HG03520 (cell line): ENCODE measurements around the gene B3GALT6.

Experiments
- ATAC-seq: cut with Tn5 transposase; IDR thresholded peaks from one replicate; pipeline ENCODE4 v1.9.1; 2021; ENCODE audit warnings: mild to moderate bottlenecking, moderate library complexity; ENCODE audit not compliant: unreplicated experiment

Gene B3GALT6

DNA sequence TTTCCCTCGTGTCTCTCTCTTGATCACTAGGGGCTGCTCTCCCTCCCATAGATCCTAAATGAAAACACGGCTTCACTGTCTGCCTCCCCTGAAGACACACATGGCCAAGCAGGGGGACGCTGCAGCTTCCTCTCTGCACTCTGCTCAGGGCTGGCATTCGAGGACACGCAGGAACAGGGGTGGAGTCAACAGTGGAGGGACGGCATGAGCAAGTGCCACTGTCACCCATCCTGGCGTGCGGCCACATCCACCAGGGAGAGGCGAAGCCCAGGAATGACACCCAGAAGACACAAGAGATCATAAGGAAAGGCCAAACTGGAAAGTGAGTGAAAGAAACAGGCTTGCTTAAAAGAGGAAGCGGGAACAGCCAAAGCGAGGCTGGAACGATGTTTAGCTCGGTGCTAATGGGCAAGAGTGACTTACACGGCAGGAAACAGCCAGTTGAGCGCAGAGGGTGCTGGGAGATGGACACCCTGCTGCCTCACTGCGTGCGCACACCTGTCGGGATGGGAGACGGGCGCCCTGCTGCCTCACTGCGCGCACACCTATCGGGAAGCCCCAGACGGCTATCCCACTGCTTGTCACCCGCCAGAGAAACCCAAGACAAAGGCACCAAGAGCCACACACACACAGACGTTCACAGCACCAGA lies 28.0 kb downstream of the B3GALT6 start:
- ATAC-seq = no peak

DNA sequence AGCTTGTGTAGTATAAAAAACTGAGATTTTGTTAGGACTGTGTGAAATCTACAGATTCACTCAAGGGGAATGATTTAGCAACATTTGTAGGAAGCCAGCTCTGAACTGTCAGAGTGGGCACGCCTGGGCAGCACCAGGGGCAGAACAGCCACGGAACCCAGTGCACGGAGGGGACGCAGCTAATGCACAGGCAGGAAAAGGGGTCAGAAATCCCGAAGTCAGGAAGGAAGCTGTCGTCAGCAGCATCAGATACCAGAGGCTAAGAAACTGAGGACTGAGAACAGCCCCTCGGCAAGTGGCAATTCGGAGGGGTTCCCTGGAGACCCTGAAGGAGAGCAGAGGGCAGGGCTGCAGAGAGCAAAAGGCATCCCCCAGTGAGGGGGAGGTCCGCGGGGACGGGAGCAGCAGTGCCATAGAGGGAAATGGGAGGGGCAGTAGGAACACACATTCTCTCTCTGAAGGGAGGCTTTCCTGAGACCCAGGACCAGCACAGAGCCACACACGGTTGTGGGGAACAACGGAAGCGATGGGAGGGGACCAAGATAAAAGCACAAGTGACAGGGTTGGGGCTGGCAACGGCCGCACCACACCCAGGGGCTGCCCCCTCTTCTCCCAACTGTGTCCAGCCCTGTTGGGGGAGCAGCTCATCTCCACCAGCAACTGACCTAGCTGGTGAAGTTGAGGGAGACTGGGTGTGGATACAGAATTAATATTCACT lies 29.0 kb downstream of the B3GALT6 start:
- ATAC-seq = no peak

DNA sequence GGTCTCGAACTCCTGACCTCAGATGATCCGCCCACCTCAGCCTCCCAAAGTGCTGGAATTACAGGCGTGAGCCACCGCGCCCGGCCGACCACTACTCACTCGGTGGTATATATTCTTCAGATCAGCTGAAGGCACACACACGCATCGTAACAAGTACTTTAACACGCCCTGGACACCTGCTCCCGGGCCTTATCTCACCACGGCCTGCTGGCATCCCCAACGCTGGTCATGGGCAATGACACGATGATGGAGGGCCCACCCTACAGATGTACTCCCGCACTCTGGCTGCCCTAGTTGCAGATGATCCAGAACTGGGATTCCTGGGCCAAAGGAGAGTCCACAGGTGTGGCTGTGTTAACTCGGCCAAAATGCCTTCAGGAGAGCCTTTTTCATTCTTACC lies 30.0 kb downstream of the B3GALT6 start:
- ATAC-seq = no peak

GRCh38 chr1:1262758-1263157 lies 30.7 kb downstream of the B3GALT6 start:
- no peak for ATAC-seq

DNA sequence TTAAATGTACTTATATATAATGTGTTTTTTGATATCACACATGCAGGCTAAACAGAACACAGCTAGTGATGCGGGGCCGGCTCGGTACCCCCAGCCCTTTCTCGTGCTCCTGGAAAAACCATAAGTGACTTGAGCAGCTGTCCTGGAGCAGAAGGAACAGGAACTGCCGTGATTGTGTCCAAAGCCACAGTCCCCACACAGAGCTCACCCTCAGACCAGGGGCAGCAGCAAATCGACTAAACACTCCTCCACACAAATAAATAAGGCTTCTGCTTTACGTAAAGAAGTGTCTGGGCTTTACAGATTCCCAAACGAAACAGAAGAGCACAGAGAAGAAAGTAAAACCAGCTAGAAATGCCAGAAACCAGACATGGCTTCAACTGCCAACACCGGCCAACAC lies 32.0 kb downstream of the B3GALT6 start:
- no peak for ATAC-seq

GRCh38 chr1:1264868-1265272 lies 32.8 kb downstream of the B3GALT6 start:
- no peak for ATAC-seq

DNA sequence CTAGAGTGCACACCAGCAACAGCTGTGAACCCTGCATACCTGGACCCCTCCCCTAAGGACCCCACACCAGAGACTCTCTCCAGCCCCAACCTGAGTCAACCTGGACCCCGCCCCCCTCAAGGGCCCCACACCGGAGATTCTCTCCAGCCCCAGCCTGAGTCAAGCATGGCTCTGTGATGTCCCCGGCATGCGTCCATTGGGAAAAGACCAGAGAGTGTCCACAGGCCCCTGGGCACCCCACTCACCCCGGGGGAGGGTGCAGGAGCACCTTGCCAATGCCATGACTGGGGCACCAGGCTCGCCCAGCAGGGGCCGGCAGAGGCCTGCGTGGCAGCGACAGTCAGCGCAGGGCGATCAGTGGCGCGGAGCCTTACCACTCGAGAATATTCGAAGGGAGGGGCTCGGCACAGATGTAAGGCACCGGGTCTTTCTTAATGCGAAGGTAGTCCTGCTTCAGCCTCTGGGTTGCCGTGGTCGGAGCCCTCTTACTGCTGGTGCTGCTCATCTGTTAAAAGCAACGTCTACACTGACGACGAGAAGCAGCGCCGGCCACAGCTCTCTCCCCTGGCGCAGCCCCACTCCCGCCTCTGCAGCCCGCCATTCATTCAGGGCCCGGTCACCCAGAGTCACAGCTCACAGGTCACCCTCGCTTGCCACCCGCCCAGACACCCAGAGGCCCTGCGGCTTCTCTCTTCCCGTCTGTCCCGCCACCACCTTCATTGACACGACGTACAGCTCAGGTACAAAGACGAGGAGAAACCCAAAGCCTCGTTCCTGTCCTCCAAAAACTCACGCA lies 35.6 kb downstream of the B3GALT6 start:
- ATAC-seq = no peak

DNA sequence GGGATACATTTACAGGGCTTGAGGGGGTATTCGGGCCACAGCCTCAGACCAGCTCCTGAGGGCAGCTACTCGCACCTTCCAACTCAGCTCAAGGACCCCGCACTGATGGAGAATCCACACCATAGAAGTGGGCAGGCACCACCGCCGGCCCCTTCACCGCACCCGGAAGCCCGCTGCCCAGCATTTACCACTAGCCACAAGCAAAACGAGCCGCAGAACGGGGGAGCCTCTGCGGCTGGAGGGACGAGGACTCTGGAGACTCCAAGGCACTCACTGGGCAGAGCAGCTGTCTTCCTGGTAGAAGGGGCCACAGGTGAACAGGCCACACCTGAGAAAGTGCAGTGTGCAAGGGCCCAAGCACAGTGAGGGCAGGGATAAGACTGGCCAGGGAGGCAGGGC lies 36.2 kb downstream of the B3GALT6 start:
- no peak for ATAC-seq

DNA sequence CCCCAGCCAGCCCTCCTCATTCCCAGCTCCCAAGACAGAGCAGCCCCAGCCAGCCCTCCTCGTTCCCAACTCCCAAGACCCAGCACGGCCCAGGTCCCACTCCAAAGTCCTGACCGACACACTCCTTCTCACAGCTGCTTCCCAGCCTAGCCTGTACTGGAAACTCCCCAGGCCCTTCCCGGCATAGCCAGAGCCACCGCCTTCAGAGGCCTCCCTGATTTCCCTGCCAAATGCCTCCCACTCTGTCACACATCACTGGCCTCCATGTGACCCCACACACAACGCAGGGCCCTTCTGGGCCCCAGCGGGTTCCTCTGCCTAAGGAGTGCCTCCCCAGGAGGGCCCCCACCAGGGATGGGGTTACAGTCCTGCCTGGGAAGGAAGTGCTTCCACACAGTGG lies 38.8 kb downstream of the B3GALT6 start:
- no peak for ATAC-seq

GRCh38 chr1:1272341-1273208 lies 40.5 kb downstream of the B3GALT6 start:
- ATAC-seq = no peak

DNA sequence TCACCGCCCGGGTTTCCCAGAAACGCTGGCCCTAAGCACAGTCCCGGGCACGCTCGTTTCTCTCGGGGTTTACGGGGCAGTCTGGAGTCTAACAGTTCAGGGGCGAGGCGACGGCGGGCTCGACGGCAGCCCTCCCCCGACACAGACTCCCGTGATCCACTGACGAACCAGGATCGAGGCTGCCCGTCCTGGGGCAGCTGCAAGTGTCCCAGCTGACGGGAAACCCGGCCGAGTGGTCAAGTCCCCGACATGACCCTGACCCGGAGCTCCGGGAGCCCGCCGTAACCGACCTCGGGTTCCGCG lies 41.1 kb downstream of the B3GALT6 start:
- ATAC-seq = peak; percentile 8

DNA sequence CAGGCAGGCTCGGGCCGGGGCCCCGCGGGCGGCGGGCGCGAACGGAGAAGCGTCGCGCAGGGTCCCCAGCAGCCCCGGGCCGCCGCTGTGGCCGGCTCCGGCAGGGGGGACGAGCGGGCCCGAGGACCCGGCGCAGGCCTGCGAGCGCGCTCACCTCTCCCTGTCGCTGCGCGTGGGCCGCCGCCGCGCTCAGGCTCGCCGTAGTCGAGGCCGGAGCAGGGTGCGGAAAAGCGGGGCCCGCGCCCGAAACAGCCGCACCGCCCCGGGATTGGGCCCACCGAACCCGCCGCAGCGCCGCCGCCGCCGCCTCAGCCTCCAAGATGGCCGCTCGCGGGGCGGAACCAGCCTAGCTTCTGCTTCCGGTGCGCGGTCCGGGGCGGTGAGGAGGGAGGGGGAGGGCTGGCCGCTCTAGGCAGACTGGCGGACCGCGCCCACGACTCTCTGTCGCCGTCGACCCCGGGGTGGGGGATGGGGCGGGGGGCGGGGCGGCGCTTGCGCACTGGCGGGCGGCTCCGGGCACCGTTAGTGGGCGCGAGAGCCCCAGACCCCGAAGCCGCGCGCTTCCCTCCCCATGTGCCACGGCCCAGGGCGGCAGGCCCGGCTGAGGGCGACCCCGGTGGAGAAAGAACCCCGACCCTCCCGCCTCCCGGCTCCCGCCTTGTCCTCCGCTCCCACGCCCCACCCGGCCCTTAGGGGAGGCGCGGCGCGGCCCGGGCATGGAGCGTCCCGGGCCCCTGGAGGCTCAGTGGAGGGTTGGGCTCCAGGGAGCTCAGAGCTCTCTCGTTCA lies 41.7 kb downstream of the B3GALT6 start, which contains the start of gene UBE2J2:
TSS of gene UBE2J2 (minus strand) at position 343 of the 787 bp plus-strand sequence. CDS start 5,862 bp downstream, outside the sequence.
- peak; percentile 74 for ATAC-seq

- ATAC-seq = no peak
Observed at GRCh38 chr1:1274299-1274930, 42.4 kb downstream of the B3GALT6 start.

DNA sequence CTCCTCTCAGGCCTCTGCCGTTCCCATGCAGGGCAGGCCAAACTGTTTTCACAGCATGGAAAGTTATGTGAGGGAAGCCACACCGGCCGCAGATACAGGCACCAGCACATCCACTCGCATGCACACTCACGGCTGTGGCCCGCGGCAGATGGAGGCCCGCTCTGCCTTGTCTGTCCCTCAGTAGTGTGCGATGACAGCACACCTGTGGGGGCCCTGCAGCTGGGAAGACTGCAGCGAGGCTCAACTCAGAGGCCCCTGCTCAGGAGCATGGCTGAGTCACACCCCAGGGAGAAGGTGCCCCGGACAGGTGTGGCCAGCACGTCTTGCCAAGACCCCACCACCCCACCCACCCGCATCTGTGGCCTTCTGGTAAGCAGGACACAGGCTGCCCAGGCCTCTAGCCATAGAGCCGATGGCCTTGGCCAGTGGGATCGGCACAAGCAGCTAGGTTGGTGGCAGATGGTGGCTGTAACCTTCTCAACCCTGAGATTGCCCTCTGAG lies 42.9 kb downstream of the B3GALT6 start:
- ATAC-seq = no peak

- ATAC-seq = no peak
Observed at GRCh38 chr1:1275836-1276235, 43.8 kb downstream of the B3GALT6 start.

GRCh38 chr1:1278620-1279019 lies 46.6 kb downstream of the B3GALT6 start:
- ATAC-seq = no peak

- ATAC-seq = no peak
Observed at GRCh38 chr1:1279028-1279427, 47.0 kb downstream of the B3GALT6 start.

GRCh38 chr1:1280782-1281481 lies 48.9 kb downstream of the B3GALT6 start:
- ATAC-seq = no peak
